ENCODE results near the gene WRAP53. TPM values are rescaled to one million over a fixed set of nuclear protein-coding genes. Genes with fewer than 3 reads are reported as not detected.
A peak's percentile ranks its signal among the peaks of the same experiment; 100 is the strongest.

WRAP53 gene
- total and polyA plus RNA-seq, 2 of the 13 experiments (the other 11 are each of a cell fraction or from before 2014, with no cell fraction given), result 7.0 to 19.5 TPM

- TF ChIP-seq PRDM15 (CRISPR knock-in tag; IDR thresholded peaks at IDR 0.05) (no peak; the same call in 1 of the 2 replicates), IRF1 (CRISPR knock-in tag; IDR thresholded peaks at IDR 0.05; ENCODE audit: low read depth) (no peak), ZNF672 (CRISPR knock-in tag; IDR thresholded peaks at IDR 0.05) (no peak), ZNF747 (CRISPR knock-in tag; IDR thresholded peaks at IDR 0.05; ENCODE audit: borderline replicate concordance) (no peak), SSRP1 (CRISPR knock-in tag; IDR thresholded peaks at IDR 0.05) (no peak), ARID5B (CRISPR knock-in tag; IDR thresholded peaks at IDR 0.05) (no peak; the same call in 1 of the 2 replicates), MIER3 (CRISPR knock-in tag; IDR thresholded peaks at IDR 0.05; ENCODE audit: borderline replicate concordance) (no peak), MLX (CRISPR knock-in tag; IDR thresholded peaks at IDR 0.05) (no peak), GPBP1L1 (CRISPR knock-in tag; IDR thresholded peaks at IDR 0.05) (no peak), PAXIP1 (CRISPR knock-in tag; conservative IDR thresholded peaks at IDR 0.05) (peak; percentile 11; the same call in 1 of the 2 replicates), ZNF678 (CRISPR knock-in tag; IDR thresholded peaks at IDR 0.05) (no peak), XRCC5 (optimal IDR thresholded peaks at IDR 0.05; ENCODE audit: low read length) (peak; percentile 16), MEF2D (CRISPR knock-in tag; IDR thresholded peaks at IDR 0.05) (no peak), FOXK1 (CRISPR knock-in tag; IDR thresholded peaks at IDR 0.05; ENCODE audit: borderline replicate concordance, low read depth) (peak; percentile 73; the same call in 1 of the 2 replicates)
Measured at GRCh38 chr17:7686222-7687071, 1.8 kb upstream of the WRAP53 start (continued).
